ENCODE results near the gene CASQ1.

Gene CASQ1

DNA sequence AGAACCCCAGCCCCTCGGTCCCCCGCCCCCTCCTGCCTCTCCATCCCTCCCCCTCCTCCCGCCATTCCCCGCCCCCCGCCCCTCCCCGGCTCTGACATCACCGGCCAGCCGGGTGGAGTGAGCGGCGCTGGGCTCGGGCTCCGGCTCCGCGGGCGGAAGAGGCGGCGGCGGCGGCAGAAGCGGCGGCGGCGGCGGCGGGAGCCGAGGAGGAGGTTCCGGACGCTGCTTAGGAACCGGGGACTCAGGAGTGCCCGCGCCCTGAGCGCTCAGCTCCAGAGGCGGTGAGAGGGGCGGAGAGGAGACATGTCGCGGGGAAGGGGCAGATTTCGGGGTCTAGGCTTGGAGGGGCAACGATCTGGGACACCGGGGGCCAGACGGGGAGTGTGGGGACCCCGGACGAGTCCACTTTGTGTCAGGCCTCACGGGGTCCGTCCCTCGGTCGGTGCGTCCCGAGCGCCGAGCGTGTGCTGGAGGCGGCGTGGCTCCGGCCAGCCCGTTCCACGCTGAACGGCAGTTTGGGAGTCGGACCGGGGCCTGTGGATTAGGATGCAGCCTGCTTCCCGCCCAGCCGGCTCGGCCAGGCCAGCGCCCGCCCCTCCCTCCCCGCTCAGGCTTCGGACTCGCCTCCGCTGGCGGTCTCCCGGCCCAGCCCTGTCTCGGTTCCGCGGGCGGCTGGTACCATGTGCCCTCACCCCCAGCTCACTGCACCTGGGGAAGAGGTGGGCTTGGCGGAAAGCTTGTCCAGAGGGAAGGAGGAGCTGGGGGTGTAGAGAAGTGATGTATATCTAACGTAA, 15.1 kb downstream of the CASQ1 start, which contains the start of gene PEA15:
TSS of gene PEA15 (plus strand) at position 143 of the 794 bp plus-strand sequence. CDS start 6,161 bp downstream, outside the sequence.
- DNase-seq (ENCODE audit: low spot score), result peak; percentile 42

DNA sequence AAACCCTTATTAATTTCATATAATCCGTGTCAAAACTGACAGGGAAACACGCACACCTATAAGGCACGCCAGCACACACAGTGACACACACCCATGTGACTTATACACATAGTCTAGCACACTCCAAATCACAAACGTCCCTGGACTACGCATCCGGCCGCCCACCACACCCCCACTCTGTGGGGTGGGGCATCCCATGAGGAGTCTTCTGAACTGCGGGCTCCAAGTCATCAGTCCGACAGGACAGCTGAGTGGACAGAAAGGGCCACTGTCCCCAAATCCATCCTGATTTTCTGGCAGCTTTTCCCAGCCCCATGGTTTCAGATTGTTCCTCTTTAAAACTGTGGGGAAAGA, 15.6 kb downstream of the CASQ1 start:
- peak; percentile 64 for DNase-seq (ENCODE audit: low spot score)

GRCh38 chr1:160206421-160207117, 16.2 kb downstream of the CASQ1 start:
- peak; percentile 25 for DNase-seq (ENCODE audit: low spot score)

- DNase-seq (ENCODE audit: low spot score), result no peak
Measured at GRCh38 chr1:160207118-160207650, 16.8 kb downstream of the CASQ1 start.

DNA sequence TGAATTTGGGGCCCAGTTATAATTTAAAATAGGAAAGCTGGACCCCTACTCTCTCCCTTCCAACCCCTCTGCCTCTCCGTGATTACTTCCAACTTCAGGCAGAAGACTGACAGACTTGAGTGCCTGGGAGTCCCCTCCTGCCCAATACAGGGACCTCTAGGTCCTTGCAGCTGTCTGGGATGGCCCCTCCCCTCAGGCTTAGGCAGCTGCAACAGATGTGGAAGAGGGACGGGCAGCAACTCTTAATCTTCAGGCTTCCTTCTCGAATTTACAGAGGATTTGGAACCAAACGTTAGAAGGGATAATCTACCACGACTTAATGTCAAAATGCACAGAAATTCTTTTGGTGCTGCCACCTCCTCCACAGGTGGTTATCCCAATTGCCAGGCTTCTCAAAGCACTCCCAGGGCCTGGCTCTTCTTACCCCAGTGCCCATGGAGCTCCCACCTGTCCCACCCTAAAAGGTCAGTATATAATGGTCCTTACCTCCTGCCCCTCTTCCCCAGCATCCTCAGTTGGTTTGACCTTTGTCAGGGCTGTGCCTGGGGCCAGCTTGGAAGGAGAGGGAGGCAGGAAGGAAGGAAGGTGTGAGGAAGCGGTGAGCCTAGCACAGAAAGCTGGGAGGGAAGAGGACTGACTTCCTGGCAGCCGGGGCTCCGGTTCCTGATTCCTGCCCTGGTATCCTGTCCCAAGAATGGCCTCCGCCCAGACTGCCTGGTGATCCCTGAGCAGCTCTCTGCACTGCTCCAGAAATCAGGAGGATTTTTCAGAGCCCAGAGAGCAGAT, 17.6 kb downstream of the CASQ1 start:
- DNase-seq (ENCODE audit: low spot score), result no peak

DNA sequence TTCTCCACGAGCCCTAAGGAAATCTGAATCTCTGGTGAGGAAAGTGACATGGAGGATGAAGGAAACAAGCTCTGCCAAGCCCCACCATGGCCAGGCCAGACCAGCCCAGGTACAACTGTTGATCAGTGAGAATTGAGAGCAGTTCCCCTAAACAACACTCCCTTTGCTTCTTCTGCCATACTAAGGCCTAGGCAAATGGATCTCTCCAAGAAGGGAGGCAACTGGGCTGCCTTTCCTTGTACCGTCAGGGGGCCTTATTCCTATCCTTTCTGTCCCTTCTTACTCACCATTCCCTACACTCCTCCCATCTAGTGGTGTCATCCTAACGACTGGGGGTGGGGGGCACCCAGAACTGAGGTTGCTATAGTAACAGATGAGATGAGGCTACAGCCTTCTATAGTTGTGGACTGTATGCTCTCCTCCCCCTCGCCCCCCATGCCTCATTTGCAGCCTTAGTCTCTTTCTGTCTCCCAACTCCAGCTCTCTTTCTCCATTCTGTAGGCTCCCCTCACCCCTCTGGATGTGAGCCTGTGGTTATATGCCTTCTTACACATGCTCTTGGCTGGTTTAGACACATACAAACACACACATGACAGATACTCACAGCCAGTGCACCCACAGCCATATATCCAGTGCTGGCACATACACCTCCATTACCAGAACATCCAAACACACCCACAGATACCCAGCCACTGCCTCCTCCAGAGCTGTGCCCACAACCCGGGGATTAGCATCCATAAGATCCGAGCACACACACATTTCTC, 18.4 kb downstream of the CASQ1 start:
- no peak for DNase-seq (ENCODE audit: low spot score)

GRCh38 chr1:160209321-160210046, 19.1 kb downstream of the CASQ1 start:
- no peak for DNase-seq (ENCODE audit: low spot score)

GRCh38 chr1:160210561-160210960, 20.2 kb downstream of the CASQ1 start:
- no peak for DNase-seq (ENCODE audit: low spot score)

GRCh38 chr1:160211046-160211790, 20.8 kb downstream of the CASQ1 start:
- no peak for DNase-seq (ENCODE audit: low spot score)

GRCh38 chr1:160214481-160215140, 24.2 kb downstream of the CASQ1 start:
- no peak for DNase-seq (ENCODE audit: low spot score)

DNA sequence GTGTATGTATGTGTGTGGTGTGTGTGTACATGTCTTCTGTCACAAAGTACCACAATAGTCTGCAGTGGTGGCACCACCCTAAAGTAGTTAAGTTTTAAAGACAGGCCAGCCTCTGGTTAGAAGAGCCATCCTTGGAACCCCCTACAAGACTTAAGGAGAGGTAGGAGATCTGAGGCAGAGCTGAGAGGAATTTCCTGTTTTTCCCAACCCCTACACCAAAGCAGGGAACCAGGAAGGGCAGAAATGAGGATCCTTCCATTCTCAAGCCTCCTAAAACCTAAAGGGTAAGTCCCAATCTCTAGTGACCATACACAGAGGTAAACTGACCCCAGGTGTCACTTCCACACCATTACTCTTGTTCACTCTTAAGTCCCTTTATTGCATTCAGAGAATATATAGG, 25.9 kb downstream of the CASQ1 start:
- DNase-seq (ENCODE audit: low spot score), result no peak

GRCh38 chr1:160217481-160218051, 27.2 kb downstream of the CASQ1 start:
- DNase-seq (ENCODE audit: low spot score), result no peak

- peak; percentile 31 for DNase-seq (ENCODE audit: low spot score)
Measured at GRCh38 chr1:160219062-160219929, 28.9 kb downstream of the CASQ1 start.

DNA sequence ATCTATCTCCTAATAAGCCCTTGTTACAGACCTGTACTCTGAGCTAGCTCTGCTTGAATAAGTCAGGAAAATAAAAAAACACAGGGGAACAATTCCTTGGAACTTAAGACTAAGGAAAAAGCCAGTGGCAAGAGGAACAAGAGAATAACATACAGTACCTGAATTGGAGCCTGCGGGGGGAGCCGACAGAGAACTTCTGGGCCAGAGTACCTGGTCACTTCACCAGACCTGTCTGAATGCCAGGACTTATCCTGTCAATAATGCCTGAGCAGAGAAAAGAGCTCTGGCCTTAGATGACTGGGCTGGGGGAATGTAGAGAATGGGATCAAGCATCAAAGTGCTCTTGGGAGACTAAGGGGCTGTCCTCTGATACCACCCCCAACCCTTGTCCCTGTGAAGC, 29.9 kb downstream of the CASQ1 start:
- DNase-seq (ENCODE audit: low spot score), result no peak

- DNase-seq (ENCODE audit: low spot score), result no peak
Measured at GRCh38 chr1:160221089-160221488, 30.7 kb downstream of the CASQ1 start.

DNA sequence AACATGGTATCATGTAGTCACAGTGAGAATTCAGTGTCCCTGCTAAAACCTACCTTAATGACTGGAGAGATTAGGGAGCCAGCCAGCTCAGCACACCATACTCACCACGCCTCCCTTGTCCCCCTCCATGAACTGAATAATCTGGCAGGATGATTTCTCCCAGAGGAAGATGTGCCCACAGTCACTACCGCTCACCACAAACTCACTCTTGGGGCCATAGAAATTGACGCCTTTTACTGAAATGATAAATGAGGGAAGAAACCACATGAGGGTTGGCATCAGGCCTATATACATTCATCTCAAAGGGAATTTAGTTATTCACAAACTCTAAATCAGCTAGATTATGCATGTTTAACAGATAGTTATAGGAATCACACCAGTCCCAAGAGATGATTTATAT, 32.2 kb downstream of the CASQ1 start:
- DNase-seq (ENCODE audit: low spot score), result no peak

DNA sequence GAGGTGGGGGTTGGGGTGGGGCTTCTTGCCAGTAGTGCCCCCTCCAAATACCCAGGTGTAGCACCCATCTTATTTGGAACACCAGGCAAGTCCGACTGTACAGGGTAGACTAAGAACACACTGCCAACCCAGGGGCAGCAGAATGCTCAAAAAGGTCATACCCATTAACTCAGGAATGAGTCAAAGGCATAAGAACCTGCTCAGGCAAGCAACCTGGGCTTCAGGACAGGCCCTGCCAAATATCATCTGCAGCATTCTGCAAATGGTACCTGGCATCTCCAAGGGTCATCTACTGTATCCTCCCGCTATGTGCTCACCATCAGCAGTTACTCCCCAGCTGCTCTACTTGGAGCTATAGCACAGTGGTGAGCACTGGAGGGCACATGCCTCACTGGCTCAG, 34.2 kb downstream of the CASQ1 start:
- DNase-seq (ENCODE audit: low spot score), result no peak

GRCh38 chr1:160225345-160225744, 35.0 kb downstream of the CASQ1 start:
- no peak for DNase-seq (ENCODE audit: low spot score)

Measured in SW480 (cell line).